ENCODE results near the gene BRI3BP.

- TF ChIP-seq CTCF (IDR thresholded peaks at IDR 0.05; ENCODE audit: insufficient read depth, low read depth, low read length) (no peak), EZH2 (IDR thresholded peaks at IDR 0.05; ENCODE audit: insufficient read depth, low read length) (no peak)
These were observed 5.3 kb downstream of the BRI3BP start for GRCh38 chr12:124998705-124999104.
